ENCODE measurements around the gene SEMA5A.

GRCh38 chr5:9040475-9040874 is 505.4 kb downstream of the SEMA5A start:
- no peak for TF ChIP-seq CTCF (IDR thresholded peaks at IDR 0.05)
- TF ChIP-seq POLR2A (IDR thresholded peaks at IDR 0.05): no peak
